Testis (tissue), 3 donors: ENCODE measurements around the gene GBF1. TPM values are rescaled to one million over a fixed set of nuclear protein-coding genes. Genes with fewer than 3 reads are reported as not detected.
A peak's percentile ranks its signal among the peaks of the same experiment; 100 is the strongest.

ENCODE experiments used
- DNase-seq: peaks from one replicate; pipeline ENCODE4 v3.0.0-alpha.2; 2019
- H3K27ac ChIP-seq, 2 donors: fragments of 200-600 bp; sonication (generic); one replicate each; pipeline ENCODE4 v1.5.1; 2019
- H3K27me3 ChIP-seq: fragments of 200-600 bp; sonication (generic); one replicate; pipeline ENCODE4 v1.5.1; 2019
- H3K36me3 ChIP-seq: fragments of 200-600 bp; sonication (generic); one replicate; pipeline ENCODE4 v1.5.1; 2017; ENCODE audit warnings: low read depth; ENCODE audit errors: missing control alignments
- H3K4me1 ChIP-seq: fragments of 200-600 bp; sonication (generic); one replicate; pipeline ENCODE4 v1.5.1; 2019
- H3K4me3 ChIP-seq, 2 donors: fragments of 200-600 bp; sonication (generic); one replicate each; pipeline ENCODE4 v1.5.1; 2017 to 2019
- H3K9me3 ChIP-seq: fragments of 200-600 bp; sonication (generic); one replicate; pipeline ENCODE4 v1.5.1; 2017
- CTCF ChIP-seq, 3 experiments: fragments of 450-650 bp in 2 of 3; fragments of 200-600 bp in 1 of 3; sonication (generic) in 1 of 3; IDR thresholded peaks; one replicate each; pipeline ENCODE4 v1.5.1; 2016 to 2019; ENCODE audit warnings: antibody characterized with exemption in 3 of 3, mild to moderate bottlenecking in 2 of 3, moderate library complexity in 1 of 3
- POLR2A ChIP-seq: fragments of 450-650 bp; IDR thresholded peaks from one replicate; pipeline ENCODE4 v1.6.1; 2017; ENCODE audit warnings: antibody characterized with exemption, mild to moderate bottlenecking, moderate library complexity
- WGBS, 2 donors: methylation state at CpG; one replicate each; pipeline ENCODE4 v1.1.5; 2018; 5-methylcytosine and 5-hydroxymethylcytosine counted together
- intact Hi-C: fragments of 100-400 bp; cut with DNase I; formaldehyde crosslinking; loops from one replicate; pipeline ENCODE4 v1.15.1; 2023; ENCODE audit warnings: low total_unique reads
- polyA plus RNA-seq: library from polyadenylated mRNA; stranded (reverse); fragments of 350-450 nt; fragmentation: Illumina TruSeq; extraction: RNeasy Lipid Tissue Mini Kit (QIAGEN cat#74804); gene quantifications from one replicate; pipeline ENCODE4 v1.2.3, GENCODE V29; 2014; ENCODE audit warnings: low read depth, low replicate concordance; ENCODE audit not compliant: insufficient read depth
- total RNA-seq, 2 donors: library from RNA; depleted of rRNA; stranded (reverse); fragments of >200 nt; gene quantifications; one replicate each; pipeline ENCODE4 v1.2.3, GENCODE V29; 2016

The GBF1 gene
- total and polyA plus RNA-seq, 3 donors from 2014 or later, result 58.2 to 76.4 (median 72.1) TPM

- Histone ChIP-seq H3K27ac (peak overlapping the region; percentile 90 to 94), H3K27me3 (no peaks in the 10 kb centered on the region), H3K9me3 (no peaks in the 10 kb centered on the region), H3K4me1 (peaks cover 14% of the 10 kb centered on the region), H3K4me3 (peak overlapping the region; percentile 65 to 76), H3K36me3 (no peaks in the 10 kb centered on the region)
- peak; percentile 96 for DNase-seq
- intact Hi-C loops, result no loop called here
- TF ChIP-seq POLR2A (no peak), CTCF (IDR thresholded peaks at IDR 0.05) (peak; percentile 26 to 98 (median 96))
- 0 to 1% methylated on average over 17 to 54 of the region's 71 CpGs for WGBS, 2 donors
Observed at GRCh38 chr10:102394079-102394800, 148.9 kb downstream of the GBF1 start.

- Histone ChIP-seq H3K4me3 (peak overlapping the region; percentile 65 to 76), H3K9me3 (no peaks in the 10 kb centered on the region), H3K27me3 (no peaks in the 10 kb centered on the region), H3K36me3 (no peaks in the 10 kb centered on the region), H3K4me1 (peaks cover 17% of the 10 kb centered on the region), H3K27ac (peak overlapping the region; percentile 90 to 94)
- intact Hi-C loops, result no loop called here
- no peak for DNase-seq
- TF ChIP-seq CTCF (IDR thresholded peaks at IDR 0.05) (no peak), POLR2A (no peak)
- 0 to 1% methylated on average over 19 to 35 of the region's 35 CpGs for WGBS, 2 donors
Observed at GRCh38 chr10:102394801-102395399, 149.6 kb downstream of the GBF1 start.

GRCh38 chr10:102395400-102396316, 150.3 kb downstream of the GBF1 start, which contains the start of gene NFKB2:
Gene NFKB2 (plus strand): TSS chr10:102395705. CDS start chr10:102395960, 255 bp downstream.
- no peak for TF ChIP-seq POLR2A
- TF ChIP-seq CTCF (IDR thresholded peaks at IDR 0.05), result no peak

GRCh38 chr10:102396317-102396650, 151.0 kb downstream of the GBF1 start:
- DNase-seq, result no peak
- peaks cover 18% of the 10 kb centered on the region for H3K4me1 ChIP-seq
- no peaks in the 10 kb centered on the region for H3K36me3 ChIP-seq
- H3K4me3 ChIP-seq, result peak overlapping the region in 1 of 2 donors; percentile 76
- H3K9me3 ChIP-seq, result no peaks in the 10 kb centered on the region
- peak overlapping the region; percentile 90 to 94 for H3K27ac ChIP-seq
- intact Hi-C loops, result no loop called here
- 45 to 56% methylated on average over 2 to 4 of the region's 4 CpGs for WGBS, 2 donors
- H3K27me3 ChIP-seq, result no peaks in the 10 kb centered on the region
- TF ChIP-seq POLR2A, result no peak
- TF ChIP-seq CTCF (IDR thresholded peaks at IDR 0.05), result no peak

More at GRCh38 chr10:102395400-102396316, 150.3 kb downstream of the GBF1 start, which contains the start of gene NFKB2:
- peak; percentile 91 for DNase-seq
- H3K36me3 ChIP-seq, result no peaks in the 10 kb centered on the region
- H3K4me3 ChIP-seq, result peak within 1 kb of the TSS; percentile 65 to 76
- peaks cover 18% of the 10 kb centered on the region for H3K4me1 ChIP-seq
- H3K27ac ChIP-seq, result peak within 1 kb of the TSS; percentile 90 to 94
- H3K9me3 ChIP-seq, result no peaks in the 10 kb centered on the region
- no peaks in the 10 kb centered on the region for H3K27me3 ChIP-seq
- intact Hi-C loops, result no loop called here
- 0 to 1% methylated on average over 24 to 37 of the region's 42 CpGs for WGBS, 2 donors
